Liver (tissue), 9 donors: ENCODE measurements around the gene RASSF1. TPM values are rescaled to one million over a fixed set of nuclear protein-coding genes. Genes with fewer than 3 reads are reported as not detected.

Experiments used
- DNase-seq: peaks from one replicate; pipeline ENCODE4 v3.0.0-alpha.2; 2017; ENCODE audit warnings: low spot score
- H3K27ac ChIP-seq, 2 donors: one replicate each; pipeline ENCODE4 v1.7.0; 2013; ENCODE audit warnings: inconsistent platforms in 2 of 2, low read length in 2 of 2, control low read depth in 1 of 2, low read depth in 1 of 2, mild to moderate bottlenecking in 1 of 2
- H3K27me3 ChIP-seq, 4 donors: one replicate each; pipeline versions ENCODE4 v1.6.1 to v1.7.0; 2013; ENCODE audit warnings: low read length in 3 of 4, inconsistent platforms in 1 of 4, mild to moderate bottlenecking in 1 of 4, moderate library complexity in 1 of 4; ENCODE audit not compliant: control insufficient read depth in 4 of 4, insufficient read depth in 4 of 4
- H3K36me3 ChIP-seq, 4 donors: one replicate each; pipeline versions ENCODE4 v1.6.1 to v1.7.0; 2013; ENCODE audit warnings: low read length in 3 of 4, mild to moderate bottlenecking in 3 of 4, low read depth in 1 of 4, moderate library complexity in 1 of 4; ENCODE audit not compliant: control insufficient read depth in 4 of 4, insufficient read depth in 3 of 4
- H3K4me1 ChIP-seq, 4 donors: one replicate each; pipeline versions ENCODE4 v1.6.1 to v1.7.0; 2013; ENCODE audit warnings: low read length in 3 of 4, mild to moderate bottlenecking in 3 of 4, moderate library complexity in 1 of 4; ENCODE audit not compliant: control insufficient read depth in 4 of 4, insufficient read depth in 4 of 4
- H3K4me3 ChIP-seq, 3 donors: one replicate each; pipeline versions ENCODE4 v1.6.1 to v1.7.0; 2013; ENCODE audit warnings: low read length in 3 of 3, control low read depth in 1 of 3, low read depth in 1 of 3, mild to moderate bottlenecking in 1 of 3
- H3K9ac ChIP-seq, 2 donors: one replicate each; pipeline ENCODE4 v1.7.0; 2013; ENCODE audit warnings: low read length in 2 of 2, mild to moderate bottlenecking in 2 of 2, moderate library complexity in 2 of 2, control low read depth in 1 of 2, low read depth in 1 of 2
- H3K9me3 ChIP-seq, 4 donors: one replicate each; pipeline versions ENCODE4 v1.6.1 to v1.7.0; 2013; ENCODE audit warnings: low read length in 3 of 4; ENCODE audit not compliant: control insufficient read depth in 4 of 4
- CTCF ChIP-seq: fragments of 150-350 bp; IDR thresholded peaks from 2 replicates; pipeline ENCODE4 v1.5.1; 2017; ENCODE audit warnings: improper control_type of control experiment, low read depth, low read length; ENCODE audit not compliant: missing input control
- FOXA2 ChIP-seq: IDR thresholded peaks from 2 replicates; pipeline ENCODE4 v1.6.1; 2016; ENCODE audit warnings: antibody characterized with exemption
- GABPA ChIP-seq, 2 donors: IDR thresholded peaks in 1 of 2; conservative IDR thresholded peaks in 1 of 2; 2 replicates each; pipeline ENCODE4 v1.6.1; 2016; ENCODE audit warnings: antibody characterized with exemption in 2 of 2, mild to moderate bottlenecking in 1 of 2, moderate library complexity in 1 of 2
- RXRA ChIP-seq, 2 donors: IDR thresholded peaks; 2 replicates each; pipeline ENCODE4 v1.6.1; 2017 to 2018; ENCODE audit warnings: antibody characterized with exemption in 2 of 2, mild to moderate bottlenecking in 1 of 2
- TAF1 ChIP-seq: conservative IDR thresholded peaks from 2 replicates; pipeline ENCODE4 v1.6.1; 2016; ENCODE audit warnings: antibody characterized with exemption, mild to moderate bottlenecking
- whole genome bisulfite sequencing: extraction: QIAGEN DNeasy Blood & Tissue Kit; methylation state at CpG from one replicate; pipeline ENCODE4 v1.1.7; 2013; 5-methylcytosine and 5-hydroxymethylcytosine counted together
- polyA plus RNA-seq, 2 donors: library from polyadenylated mRNA; stranded (reverse) in 1 of 2; unstranded in 1 of 2; fragments of 200-250 nt in 1 of 2; fragments of >200 nt in 1 of 2; fragmentation: Nextera tagmentation in 1 of 2; extraction: Ambion mirVana in 1 of 2; gene quantifications; one replicate each; pipeline versions ENCODE4 v1.2.1 to v1.2.3, GENCODE V29; 2013 to 2015
- total RNA-seq, 2 donors: library from RNA; depleted of rRNA; stranded (reverse); fragments of >200 nt; gene quantifications; one replicate each; pipeline ENCODE4 v1.2.3, GENCODE V29; 2014
- TF ChIP-seq, protein P1 (sequence below): IDR thresholded peaks from 2 replicates; pipeline ENCODE4 v1.6.1; 2016; ENCODE audit warnings: antibody characterized with exemption
- donor health status: healthy.
- donor health status: healthy.
- donor health status: healthy.
- donor health status: healthy.
- donor health status: healthy.

Gene RASSF1
- total and polyA plus RNA-seq, 4 donors = 6.5 to 13.2 (median 11.2) TPM

GRCh38 chr3:50369012-50369670 is 28.5 kb upstream of the RASSF1 start:
- Histone ChIP-seq H3K9ac (no peak overlapping the region), H3K9me3 (no peaks in the 10 kb centered on the region), H3K27ac (no peak overlapping the region), H3K36me3 (no peaks in the 10 kb centered on the region), H3K4me1 (peaks cover 0 to 10% (median 6%) of the 10 kb centered on the region in 4 donors), H3K4me3 (no peak overlapping the region), H3K27me3 (peaks cover 0 to 2% (median 0%) of the 10 kb centered on the region in 4 donors)
- TF ChIP-seq, protein P1, sequence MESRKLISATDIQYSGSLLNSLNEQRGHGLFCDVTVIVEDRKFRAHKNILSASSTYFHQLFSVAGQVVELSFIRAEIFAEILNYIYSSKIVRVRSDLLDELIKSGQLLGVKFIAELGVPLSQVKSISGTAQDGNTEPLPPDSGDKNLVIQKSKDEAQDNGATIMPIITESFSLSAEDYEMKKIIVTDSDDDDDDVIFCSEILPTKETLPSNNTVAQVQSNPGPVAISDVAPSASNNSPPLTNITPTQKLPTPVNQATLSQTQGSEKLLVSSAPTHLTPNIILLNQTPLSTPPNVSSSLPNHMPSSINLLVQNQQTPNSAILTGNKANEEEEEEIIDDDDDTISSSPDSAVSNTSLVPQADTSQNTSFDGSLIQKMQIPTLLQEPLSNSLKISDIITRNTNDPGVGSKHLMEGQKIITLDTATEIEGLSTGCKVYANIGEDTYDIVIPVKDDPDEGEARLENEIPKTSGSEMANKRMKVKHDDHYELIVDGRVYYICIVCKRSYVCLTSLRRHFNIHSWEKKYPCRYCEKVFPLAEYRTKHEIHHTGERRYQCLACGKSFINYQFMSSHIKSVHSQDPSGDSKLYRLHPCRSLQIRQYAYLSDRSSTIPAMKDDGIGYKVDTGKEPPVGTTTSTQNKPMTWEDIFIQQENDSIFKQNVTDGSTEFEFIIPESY = no peak
- TF ChIP-seq GABPA (IDR thresholded peaks at IDR 0.05 in 1 of 2, conservative IDR thresholded peaks at IDR 0.05 in 1 of 2) = no peak
- DNase-seq = no peak
- 75% methylated on average over 9 of the region's 9 CpGs for WGBS

DNA sequence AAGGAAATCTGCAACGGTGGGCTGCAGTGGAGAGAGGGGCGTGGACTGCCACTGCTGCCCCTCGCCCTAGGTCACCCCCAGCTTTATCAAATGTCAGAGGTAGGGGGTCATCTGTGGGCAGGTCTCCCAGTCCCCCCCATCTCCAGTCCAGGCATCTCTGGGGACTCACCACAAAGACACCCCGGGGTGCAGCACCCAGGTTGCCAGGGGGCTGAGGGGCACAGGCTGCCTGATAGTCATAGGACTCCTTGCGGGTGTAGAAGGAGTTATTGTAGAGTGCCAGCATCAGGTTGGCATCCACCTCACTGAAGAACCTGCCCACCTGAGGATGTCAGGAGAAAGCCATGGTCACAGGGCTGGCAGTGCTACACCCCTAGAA is 25.2 kb upstream of the RASSF1 start:
- Histone ChIP-seq H3K9me3 (no peaks in the 10 kb centered on the region), H3K27me3 (peaks cover 0 to 2% (median 0%) of the 10 kb centered on the region in 4 donors), H3K9ac (no peak overlapping the region), H3K4me1 (peaks cover 0 to 10% (median 6%) of the 10 kb centered on the region in 4 donors), H3K4me3 (no peak overlapping the region), H3K36me3 (no peaks in the 10 kb centered on the region), H3K27ac (no peak overlapping the region)
- no peak for DNase-seq
- WGBS = 83% methylated on average over 5 of the region's 5 CpGs
- TF ChIP-seq FOXA2 (no peak), RXRA (IDR thresholded peaks at IDR 0.05) (no peak)

DNA sequence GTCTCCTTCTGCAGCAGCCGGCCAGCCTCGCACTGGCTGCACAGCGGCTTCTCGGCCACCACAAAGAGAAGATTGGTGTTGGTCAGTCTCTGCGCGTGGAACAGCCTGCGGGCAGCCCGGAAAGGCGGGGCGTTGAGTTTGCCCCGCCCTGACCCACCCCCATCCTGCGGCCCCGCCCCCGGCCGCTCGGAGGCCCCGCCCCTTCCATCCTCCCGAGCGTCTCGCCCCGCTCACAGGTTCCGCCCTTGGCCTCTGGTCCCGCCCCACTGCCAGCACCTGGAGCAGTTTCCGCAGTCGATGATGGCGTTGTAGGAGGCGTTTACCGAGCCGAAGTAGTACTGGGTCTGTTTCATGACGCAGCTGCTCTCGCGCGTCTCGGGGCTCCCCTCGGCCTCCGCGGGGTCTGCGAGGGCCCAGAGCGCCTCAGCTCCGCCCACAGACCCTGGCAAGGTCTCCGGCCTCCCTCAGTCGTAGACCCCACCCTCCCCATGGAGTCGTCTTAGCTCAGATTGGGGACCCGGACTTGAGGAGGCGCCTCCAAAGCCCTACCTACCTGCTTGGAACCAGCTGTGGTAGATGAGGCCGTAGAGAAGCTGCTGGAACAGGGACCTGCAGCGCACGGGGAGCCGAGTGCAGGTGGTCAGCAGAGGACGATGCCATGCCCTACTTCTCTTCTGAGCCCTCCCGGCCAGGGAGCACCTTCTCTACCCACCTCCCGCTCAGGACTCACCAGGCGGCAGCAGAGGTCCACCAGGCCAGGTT is 24.6 kb upstream of the RASSF1 start:
- Histone ChIP-seq H3K4me1 (peaks cover 0 to 10% (median 6%) of the 10 kb centered on the region in 4 donors), H3K9ac (peak overlapping the region in 1 of 2 donors; percentile 14), H3K27ac (no peak overlapping the region), H3K9me3 (no peaks in the 10 kb centered on the region), H3K36me3 (no peaks in the 10 kb centered on the region), H3K4me3 (peak overlapping the region; percentile 47 to 63 (median 53)), H3K27me3 (no peaks in the 10 kb centered on the region)
- peak; percentile 94 for DNase-seq
- WGBS = 9% methylated on average over 53 of the region's 53 CpGs
- TF ChIP-seq TAF1 (no peak), CTCF (no peak)
- TF ChIP-seq, protein P1 = no peak
